ENCODE data around the gene CBFA2T3. TPM values are rescaled to one million over a fixed set of nuclear protein-coding genes. Genes with fewer than 3 reads are reported as not detected.

The CBFA2T3 gene
- total and polyA plus RNA-seq, 2 of the 8 experiments (the other 6 are each of a cell fraction or from before 2014, with no cell fraction given): 0.51 to 1.3 TPM

- H4K5ac ChIP-seq (ENCODE audit: insufficient read length, low read depth, low read length): no peak overlapping the region
- H2BK20ac ChIP-seq (ENCODE audit: low read length): no peak overlapping the region
- no peaks in the 10 kb centered on the region for H3K79me2 ChIP-seq (ENCODE audit: control insufficient read depth in 1 of 2, insufficient read depth in 2 of 2, low read length in 2 of 2)
- H3K23ac ChIP-seq (ENCODE audit: insufficient read length): no peak overlapping the region
- H2BK12ac ChIP-seq (ENCODE audit: low read depth, low read length): no peak overlapping the region
- no peak overlapping the region for H2AFZ ChIP-seq (ENCODE audit: low read length)
- H3K79me1 ChIP-seq (ENCODE audit: low read depth, low read length): 0 out of 2 replicates have a peak, but pooled peaks cover 3% of the 10 kb centered on the region
- FAIRE-seq (no peak), DNase-seq (ENCODE audit: low read depth in 1 of 2, low spot score in 2 of 2) (no peak)
- H3K23me2 ChIP-seq (ENCODE audit: low read depth, low read length): no peaks in the 10 kb centered on the region
- H2AK5ac ChIP-seq (ENCODE audit: low read depth, low read length): no peak overlapping the region
- no peak overlapping the region for H3K27ac ChIP-seq (ENCODE audit: low read depth, low read length)
- H3K4me1 ChIP-seq (replicated peaks in 1 of 4; ENCODE audit: control insufficient read depth in 3 of 4, insufficient read depth in 4 of 4, low read length in 3 of 4): 0 out of 7 replicates have a peak, but pooled peaks cover 0 to 2% (median 0%) of the 10 kb centered on the region in 4 experiments
- H4K20me1 ChIP-seq (replicated peaks in 1 of 2; ENCODE audit: control insufficient read depth in 1 of 2, insufficient read depth in 2 of 2, low read length in 2 of 2): peaks cover 2 to 6% of the 10 kb centered on the region in 2 experiments
- CTCF ChIA-PET (ENCODE audit: partially characterized antibody): interaction anchor here (0.8 to 1.1 kb wide), 2 partner anchors 18 to 27 kb away, joined by 3 read pairs; partner anchors contain the start of gene APRT
- no peaks in the 10 kb centered on the region for H3K27me3 ChIP-seq (replicated peaks in 1 of 4; ENCODE audit: control insufficient read depth in 3 of 4, extremely low read depth in 1 of 4, insufficient read depth in 3 of 4, low read length in 3 of 4)
- H2BK5ac ChIP-seq (ENCODE audit: low read depth, low read length): no peak overlapping the region
- 0 out of 8 replicates have a peak, but pooled peaks cover 0 to 3% (median under 1%) of the 10 kb centered on the region in 4 experiments for H3K36me3 ChIP-seq (ENCODE audit: control insufficient read depth in 2 of 4, insufficient read depth in 4 of 4, low read length in 3 of 4)
- H3K14ac ChIP-seq (ENCODE audit: insufficient read length): no peak overlapping the region
- H2BK120ac ChIP-seq (replicated peaks; ENCODE audit: low read depth, low read length): no peak overlapping the region
- no peak overlapping the region for H3K56ac ChIP-seq (replicated peaks; ENCODE audit: insufficient read length, low read depth, low read length)
- H2BK15ac ChIP-seq (ENCODE audit: low read length): no peak overlapping the region
- POLR2A ChIA-PET (ENCODE audit: partially characterized antibody): interaction anchor here (0.6 kb wide), 1 partner anchor 381 kb away, joined by 3 read pairs; no protein-coding TSS in a partner anchor
- no peak overlapping the region for H3K4me3 ChIP-seq (ENCODE audit: extremely low read depth in 1 of 4, insufficient read depth in 2 of 4, low read depth in 3 of 4, low read length in 4 of 4)
- no peak overlapping the region for H3K4ac ChIP-seq (replicated peaks; ENCODE audit: insufficient read length, low read depth, low read length)
- H3K18ac ChIP-seq (ENCODE audit: extremely low read depth, low read length): no peak overlapping the region
- no peak overlapping the region for H4K8ac ChIP-seq (ENCODE audit: extremely low read depth, insufficient read depth, low read length)
- no peak overlapping the region for H3K4me2 ChIP-seq (ENCODE audit: insufficient read depth in 1 of 2, low read depth in 2 of 2, low read length in 2 of 2)
- H4K91ac ChIP-seq (replicated peaks; ENCODE audit: insufficient read length, low read length): no peak overlapping the region
- H3K9me3 ChIP-seq (ENCODE audit: insufficient read depth in 2 of 2, low read depth in 1 of 2, low read length in 1 of 2): no peaks in the 10 kb centered on the region
- no peak overlapping the region for H3K9ac ChIP-seq (replicated peaks in 1 of 4; ENCODE audit: extremely low read depth in 1 of 4, low read depth in 3 of 4, low read length in 3 of 4)
- WGBS, 2 experiments (ENCODE audit: extremely low coverage in 1 of 2, insufficient coverage in 1 of 2, insufficient read length in 1 of 2, insufficient replicate concordance in 2 of 2, low coverage in 1 of 2, low lambda C conversion rate in 2 of 2, missing lambda C conversion rate in 1 of 2): 92% methylated on average over 11 of the region's 11 CpGs; no CpG with 5 or more reads in 1 of the 2 experiments
- no peak for TF ChIP-seq JUND (IDR thresholded peaks at IDR 0.05; ENCODE audit: low read length)
- TF ChIP-seq ATF2 (IDR thresholded peaks at IDR 0.05; ENCODE audit: low read length): no peak
- TF ChIP-seq RBBP5 (IDR thresholded peaks at IDR 0.05; ENCODE audit: borderline replicate concordance, low read depth, low read length): no peak
- TF ChIP-seq, protein P1, sequence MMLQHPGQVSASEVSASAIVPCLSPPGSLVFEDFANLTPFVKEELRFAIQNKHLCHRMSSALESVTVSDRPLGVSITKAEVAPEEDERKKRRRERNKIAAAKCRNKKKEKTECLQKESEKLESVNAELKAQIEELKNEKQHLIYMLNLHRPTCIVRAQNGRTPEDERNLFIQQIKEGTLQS (IDR thresholded peaks at IDR 0.05; ENCODE audit: insufficient read depth, low read depth, low read length): no peak
- TF ChIP-seq E2F6 (IDR thresholded peaks at IDR 0.05): no peak
- no peak for TF ChIP-seq ZNF274 (IDR thresholded peaks at IDR 0.05; ENCODE audit: borderline replicate concordance, extremely low read depth, low read length)
- TF ChIP-seq, protein P2, sequence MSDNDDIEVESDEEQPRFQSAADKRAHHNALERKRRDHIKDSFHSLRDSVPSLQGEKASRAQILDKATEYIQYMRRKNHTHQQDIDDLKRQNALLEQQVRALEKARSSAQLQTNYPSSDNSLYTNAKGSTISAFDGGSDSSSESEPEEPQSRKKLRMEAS (IDR thresholded peaks at IDR 0.05): no peak
- no peak for TF ChIP-seq EGR1 (IDR thresholded peaks at IDR 0.05; ENCODE audit: borderline replicate concordance, low read depth, low read length)
- TF ChIP-seq TAF7 (optimal IDR thresholded peaks at IDR 0.05; ENCODE audit: borderline replicate concordance, low read depth, low read length): no peak
- no peak for TF ChIP-seq EP300 (IDR thresholded peaks at IDR 0.05; ENCODE audit: borderline replicate concordance in 1 of 2, low read depth in 2 of 2, low read length in 2 of 2)
Observed at GRCh38 chr16:88830258-88830657, 146.7 kb downstream of the CBFA2T3 start.
